Thoracic aorta (tissue), 2 donors: Measurements from ENCODE around the gene ALPK1. TPM values are rescaled to one million over a fixed set of nuclear protein-coding genes. Genes with fewer than 3 reads are reported as not detected.

Source experiments
- ATAC-seq: fragments of 150-250 bp; one replicate; pipeline ENCODE4 v1.8.0; 2017; ENCODE audit warnings: low read depth; ENCODE audit not compliant: insufficient number of reproducible peaks, low FRiP score
- DNase-seq: peaks from one replicate; pipeline ENCODE4 v3.0.0-alpha.2; 2020; ENCODE audit warnings: low spot score
- H3K27ac ChIP-seq, 2 donors: fragments of 200-600 bp; sonication (generic); 1 replicate in 1 of 2; 2 replicates in 1 of 2; pipeline ENCODE4 v1.5.1; 2016; ENCODE audit warnings: mild to moderate bottlenecking in 2 of 2, moderate library complexity in 2 of 2
- H3K27me3 ChIP-seq: fragments of 200-600 bp; sonication (generic); replicated peaks from 2 replicates; pipeline ENCODE4 v1.6.0; 2016; ENCODE audit warnings: mild to moderate bottlenecking; ENCODE audit not compliant: insufficient read depth
- H3K36me3 ChIP-seq: fragments of 200-600 bp; sonication (generic); one replicate; pipeline ENCODE4 v1.5.1; 2016
- H3K4me1 ChIP-seq, 2 donors: fragments of 200-600 bp; sonication (generic); 1 replicate in 1 of 2; 2 replicates in 1 of 2; pipeline versions ENCODE4 v1.5.1 to v1.6.0; 2016; ENCODE audit warnings: low read depth in 2 of 2, mild to moderate bottlenecking in 1 of 2; ENCODE audit not compliant: control insufficient read depth in 1 of 2
- H3K4me3 ChIP-seq: fragments of 200-600 bp; sonication (generic); 2 replicates; pipeline ENCODE4 v1.5.1; 2016; ENCODE audit warnings: mild to moderate bottlenecking
- H3K9me3 ChIP-seq: fragments of 200-600 bp; sonication (generic); 2 replicates; pipeline ENCODE4 v1.5.1; 2016
- CTCF ChIP-seq: fragments of 200-600 bp; sonication (generic); IDR thresholded peaks from one replicate; pipeline ENCODE4 v1.5.1; 2019; ENCODE audit warnings: antibody characterized with exemption
- total RNA-seq, 2 donors: library from RNA; depleted of rRNA; stranded (reverse); fragments of >200 nt; gene quantifications; one replicate each; pipeline versions ENCODE4 v1.1.0 to v1.2.3, GENCODE V29; 2016

Gene ALPK1
- total RNA-seq, 2 donors from 2014 or later = 20.0 to 63.4 TPM

- TF ChIP-seq CTCF = no peak
- DNase-seq = no peak
- Histone ChIP-seq H3K9me3 (no peaks in the 10 kb centered on the region), H3K27me3 (no peaks in the 10 kb centered on the region), H3K4me1 (peaks cover 5 to 26% of the 10 kb centered on the region in 2 donors), H3K36me3 (no peaks in the 10 kb centered on the region), H3K4me3 (peak overlapping the region; percentile 90), H3K27ac (peak overlapping the region; percentile 80 to 82)
- no peak for ATAC-seq
Measured at GRCh38 chr4:112284662-112285411, 12.3 kb upstream of the ALPK1 start.

DNA sequence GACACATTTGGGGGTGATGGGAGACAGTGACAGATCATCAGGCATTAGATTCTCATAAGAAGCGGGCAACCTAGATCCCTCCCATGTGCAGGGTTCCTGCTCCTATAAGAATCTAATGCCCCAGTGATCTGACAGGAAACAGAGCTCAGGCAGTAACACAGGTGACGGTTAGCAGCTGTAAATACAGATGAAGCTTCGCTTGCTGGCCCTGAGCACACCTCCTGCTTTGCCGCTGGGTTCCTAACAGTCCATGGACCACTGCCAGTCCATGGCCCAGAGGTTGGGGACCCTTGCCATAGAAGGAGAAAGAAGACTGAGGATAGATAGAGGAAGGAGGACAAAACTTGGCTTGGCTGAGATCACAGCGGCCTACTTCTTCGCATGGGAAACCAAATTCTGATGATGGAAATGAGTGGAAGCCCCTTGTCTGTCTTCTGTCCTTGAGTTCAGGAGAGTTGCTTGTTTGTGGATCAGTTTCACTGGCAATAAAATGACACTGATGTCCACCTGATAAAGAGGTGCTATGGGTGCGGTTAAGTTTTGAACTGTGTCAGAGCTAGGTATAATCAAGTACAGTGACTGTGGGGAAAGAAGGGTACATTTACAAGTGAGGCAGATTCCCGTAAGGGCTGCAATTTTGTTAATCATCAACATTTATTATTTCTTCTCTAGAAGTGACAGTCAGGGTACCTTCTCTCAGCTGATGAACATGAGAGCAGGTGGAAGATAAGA, 9.7 kb upstream of the ALPK1 start:
- H3K4me3 ChIP-seq = no peak overlapping the region
- ATAC-seq = no peak
- H3K36me3 ChIP-seq = no peaks in the 10 kb centered on the region
- H3K27me3 ChIP-seq = no peaks in the 10 kb centered on the region
- no peaks in the 10 kb centered on the region for H3K9me3 ChIP-seq
- DNase-seq = no peak
- no peak for TF ChIP-seq CTCF
- H3K4me1 ChIP-seq = peaks cover 5 to 17% of the 10 kb centered on the region in 2 donors
- H3K27ac ChIP-seq = no peak overlapping the region

GRCh38 chr4:112288455-112288854, 8.7 kb upstream of the ALPK1 start:
- ATAC-seq = no peak
- H3K4me3 ChIP-seq = no peak overlapping the region
- H3K27me3 ChIP-seq = no peaks in the 10 kb centered on the region
- peaks cover 5 to 12% of the 10 kb centered on the region in 2 donors for H3K4me1 ChIP-seq
- H3K27ac ChIP-seq = no peak overlapping the region
- DNase-seq = no peak
- no peak for TF ChIP-seq CTCF
- H3K9me3 ChIP-seq = no peaks in the 10 kb centered on the region
- no peaks in the 10 kb centered on the region for H3K36me3 ChIP-seq

- peaks cover 0 to 5% of the 10 kb centered on the region in 2 donors for H3K4me1 ChIP-seq
- H3K9me3 ChIP-seq = no peaks in the 10 kb centered on the region
- no peak overlapping the region for H3K27ac ChIP-seq
- H3K27me3 ChIP-seq = no peaks in the 10 kb centered on the region
- H3K4me3 ChIP-seq = no peak overlapping the region
- DNase-seq (no peak), ATAC-seq (no peak)
- no peak for TF ChIP-seq CTCF
- H3K36me3 ChIP-seq = no peaks in the 10 kb centered on the region
Measured at GRCh38 chr4:112289407-112290253, 7.5 kb upstream of the ALPK1 start.

- Histone ChIP-seq H3K27ac (no peak overlapping the region), H3K36me3 (no peaks in the 10 kb centered on the region), H3K27me3 (no peaks in the 10 kb centered on the region), H3K4me3 (no peak overlapping the region), H3K4me1 (peaks cover 0 to 5% of the 10 kb centered on the region in 2 donors), H3K9me3 (no peaks in the 10 kb centered on the region)
- ATAC-seq (no peak), DNase-seq (no peak)
- TF ChIP-seq CTCF = no peak
Measured at GRCh38 chr4:112290341-112290740, 6.8 kb upstream of the ALPK1 start.
